Midbrain (tissue), 1 donor: ENCODE data around the gene SLC30A9.

ENCODE experiments used
- DNase-seq: peaks from one replicate; lab custom pipeline; 2025; lab: John Stamatoyannopoulos, UW

Gene SLC30A9

DNA sequence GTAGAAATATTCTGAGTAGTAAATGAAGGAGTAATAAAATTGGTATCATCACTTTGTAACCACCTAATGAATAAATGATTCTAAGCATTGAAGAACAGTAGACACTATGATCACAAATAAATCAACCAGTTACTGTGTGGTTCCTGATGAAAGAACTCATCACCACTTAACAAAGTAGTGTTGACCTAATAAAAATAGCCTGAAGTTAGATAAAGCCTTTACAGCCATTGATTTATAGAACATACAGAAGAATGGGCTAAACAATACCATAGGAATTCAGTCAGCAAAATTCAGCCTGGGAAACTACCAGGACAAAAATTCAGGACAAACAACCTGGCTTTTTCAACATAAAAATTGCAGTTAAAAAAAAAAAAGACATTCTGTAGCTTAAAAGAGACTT is 9.0 kb downstream of the SLC30A9 start:
- DNase-seq: no peak

DNA sequence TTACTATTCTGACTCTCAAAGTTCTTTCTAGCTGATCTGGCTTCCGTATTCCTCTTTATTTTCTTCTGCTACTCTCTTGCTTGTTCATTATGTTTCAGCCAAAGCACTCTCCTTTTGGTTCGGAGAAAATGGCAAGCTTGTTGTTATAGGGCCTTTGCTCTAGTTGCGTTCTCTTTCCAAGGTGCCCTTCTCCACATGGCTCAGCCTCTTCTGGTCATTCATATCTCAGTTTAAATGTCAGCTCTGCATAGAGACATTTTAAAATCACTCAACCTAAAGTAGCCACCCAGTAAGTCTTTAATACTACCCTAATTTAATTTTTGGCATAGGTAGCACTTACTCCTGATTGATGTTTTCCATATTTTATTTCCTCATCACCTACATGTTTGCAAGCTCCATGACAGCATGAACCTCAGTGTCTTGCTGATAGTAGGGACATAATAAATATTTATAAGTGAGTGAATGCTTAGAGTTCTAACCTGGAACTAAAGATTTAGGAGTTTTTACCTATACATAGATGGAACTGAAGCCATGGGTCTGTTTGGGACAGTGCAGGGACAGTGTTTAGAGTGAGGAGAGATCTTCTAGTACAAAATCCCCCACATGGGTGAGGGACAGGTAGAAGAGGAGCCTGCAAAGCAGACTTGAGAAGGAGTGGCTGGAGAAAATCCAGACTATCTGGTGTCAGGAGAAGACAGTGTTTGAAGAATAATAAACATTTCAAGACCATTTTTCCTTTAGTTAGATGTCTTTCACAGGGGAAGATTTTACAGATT is 17.9 kb downstream of the SLC30A9 start:
- no peak for DNase-seq

DNA sequence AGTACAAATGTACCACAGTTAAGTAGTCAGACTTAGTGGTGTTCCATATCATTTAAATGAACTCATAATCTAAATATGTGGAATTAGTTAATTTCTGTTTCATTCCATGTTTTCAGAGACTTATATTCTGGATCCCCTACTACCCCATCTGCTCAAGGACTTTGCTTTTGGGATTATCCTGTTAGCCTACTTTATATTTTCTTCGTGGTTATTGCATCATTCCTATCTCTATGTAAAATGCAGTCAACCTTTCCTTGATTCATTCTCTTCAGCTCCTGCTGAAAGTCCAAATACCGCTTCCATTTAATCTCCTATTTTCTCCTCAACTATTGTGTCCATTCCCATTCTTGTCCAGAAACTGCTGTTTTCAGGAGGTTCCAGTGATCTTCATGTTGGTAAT is 25.1 kb downstream of the SLC30A9 start:
- DNase-seq: no peak

DNA sequence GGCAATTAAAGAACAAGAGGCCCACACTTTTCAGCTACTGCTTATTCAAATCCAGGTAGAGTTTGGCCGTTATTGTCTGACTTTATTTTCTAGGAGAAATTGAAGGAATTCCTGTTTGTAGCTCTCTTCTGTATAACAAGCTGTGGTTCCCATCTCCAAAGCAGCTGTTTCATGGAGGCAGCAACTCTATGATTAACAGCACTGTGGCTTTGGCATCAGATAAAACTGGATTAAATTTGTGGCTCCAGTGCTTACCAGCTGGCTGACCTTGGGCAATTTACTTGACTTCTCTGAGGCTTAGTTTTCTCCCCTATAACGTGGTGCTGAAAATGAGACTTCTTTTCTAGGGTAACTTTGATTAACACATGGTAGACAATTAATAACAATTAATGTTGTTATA is 28.1 kb downstream of the SLC30A9 start:
- DNase-seq: no peak

DNA sequence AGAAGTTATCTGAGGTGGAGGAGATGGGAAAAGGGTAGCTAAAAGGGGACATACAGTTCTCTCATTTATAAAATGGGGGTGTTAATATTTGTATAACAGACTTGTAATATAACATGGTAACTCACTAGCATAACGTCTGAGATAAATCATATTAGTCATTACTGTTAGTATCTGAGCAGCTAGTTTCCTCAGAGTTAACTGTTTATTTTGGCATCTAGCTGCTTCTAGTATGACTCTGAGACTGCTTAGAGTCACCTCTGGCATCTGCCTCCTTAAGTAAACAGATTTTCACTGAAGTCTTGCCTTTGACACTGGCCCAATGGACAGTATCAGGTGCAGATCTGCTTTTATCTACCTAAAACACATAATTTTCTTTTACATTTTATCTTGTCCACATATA is 58.1 kb downstream of the SLC30A9 start:
- no peak for DNase-seq

DNA sequence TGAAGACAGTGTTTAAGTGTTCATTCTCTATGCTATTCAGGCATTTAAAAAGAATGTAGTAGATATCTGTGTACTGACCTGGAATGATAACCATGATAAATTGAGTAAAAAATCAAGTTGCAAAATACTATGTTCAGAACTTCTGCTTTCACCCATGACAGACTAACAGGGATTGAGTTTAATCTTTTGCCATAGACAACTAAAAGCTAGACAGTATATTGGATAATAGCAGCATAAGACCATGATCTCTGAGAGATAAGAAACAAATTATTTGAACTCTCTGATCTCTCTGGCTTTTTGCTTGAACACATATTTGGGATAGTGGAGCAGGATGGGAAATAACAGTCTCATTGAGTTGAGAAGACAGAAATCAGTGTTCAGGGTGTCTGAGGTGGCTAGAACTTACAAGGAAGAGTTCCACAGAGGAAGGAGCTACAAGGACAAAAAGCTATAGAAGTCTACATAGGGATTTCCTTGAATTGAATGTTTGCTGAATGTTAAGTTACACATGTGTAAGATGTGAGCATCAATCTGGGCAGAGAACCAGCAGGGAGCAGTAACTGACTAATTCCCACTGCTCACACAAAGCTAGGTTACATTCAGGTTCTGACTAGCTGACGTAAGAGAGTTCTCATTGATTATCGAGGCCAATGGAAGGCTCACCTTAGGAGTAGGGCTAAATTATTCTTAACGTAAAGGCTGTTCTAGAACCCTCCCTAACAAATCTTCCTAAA is 60.4 kb downstream of the SLC30A9 start:
- DNase-seq: no peak

DNA sequence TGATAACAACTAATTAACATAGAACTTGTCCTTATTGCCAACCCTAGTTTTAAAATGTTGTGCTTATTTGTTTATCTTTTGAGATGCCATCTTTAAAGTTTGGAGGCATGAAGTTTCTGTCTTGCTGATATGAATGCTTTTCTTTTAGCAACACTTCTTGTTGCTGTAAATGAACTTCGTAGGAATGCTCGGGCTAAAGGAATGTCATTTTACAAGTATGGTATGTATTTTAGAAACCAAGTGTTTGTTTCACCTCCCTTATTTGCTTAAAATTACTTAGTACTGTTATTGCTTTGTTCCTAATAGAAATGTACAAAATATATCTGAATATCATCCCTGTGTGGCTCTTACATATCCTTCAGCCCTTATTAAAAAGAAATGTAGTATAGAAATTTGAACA is 76.1 kb downstream of the SLC30A9 start:
- DNase-seq: no peak

DNA sequence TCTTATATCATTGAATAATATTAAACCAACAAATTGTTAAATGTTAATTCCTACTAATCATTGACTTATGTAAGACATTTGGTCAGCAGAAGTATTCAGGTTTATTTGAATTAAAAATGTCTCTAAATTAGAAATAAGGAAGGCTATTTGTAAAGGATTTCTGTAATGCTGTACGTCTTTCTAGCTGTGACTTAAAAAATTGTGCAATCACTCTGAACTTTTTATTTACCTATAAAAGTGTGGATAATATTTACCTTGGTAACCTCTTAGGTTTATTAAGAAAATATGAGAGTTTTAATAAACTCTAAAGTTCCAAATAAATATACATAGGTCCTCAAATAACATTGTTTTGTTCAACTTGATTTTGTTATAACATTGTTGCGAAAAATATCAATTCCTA is 76.9 kb downstream of the SLC30A9 start:
- no peak for DNase-seq

DNA sequence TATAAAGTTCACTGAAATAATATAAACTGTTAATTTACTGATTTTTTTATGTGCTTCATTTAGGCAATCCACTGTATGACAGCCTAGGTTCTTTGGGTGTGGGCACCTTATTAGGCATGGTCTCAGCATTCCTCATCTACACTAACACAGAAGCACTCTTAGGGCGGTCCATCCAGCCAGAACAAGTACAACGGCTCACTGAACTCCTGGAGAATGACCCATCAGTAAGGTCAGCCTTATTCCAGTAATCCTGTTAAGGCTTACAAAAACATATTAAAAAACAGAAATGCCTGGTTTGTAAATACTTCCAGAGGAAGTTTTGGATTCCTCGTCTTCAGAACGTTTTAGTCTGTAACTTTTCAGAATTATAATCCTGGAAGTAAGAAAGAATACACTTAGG is 80.1 kb downstream of the SLC30A9 start:
- DNase-seq: no peak

DNA sequence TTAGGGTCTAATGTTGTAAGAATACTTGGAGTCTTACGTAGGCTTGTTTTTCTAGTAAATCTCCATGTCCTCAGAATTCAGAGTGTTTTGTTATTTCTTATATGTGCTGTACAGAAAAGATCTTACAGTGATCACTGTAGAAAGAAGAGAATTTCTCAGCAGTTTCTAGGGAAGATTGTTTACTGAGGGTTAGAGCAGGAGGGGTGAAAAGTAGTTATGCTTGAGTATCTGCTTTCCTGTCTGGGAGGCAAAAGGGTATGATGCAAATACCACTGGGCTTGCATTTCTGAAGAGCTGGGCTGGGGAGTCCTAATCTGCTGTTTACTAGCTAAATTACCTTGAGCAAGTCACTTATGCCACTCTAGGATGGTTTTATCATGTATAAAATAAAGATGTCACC is 84.0 kb downstream of the SLC30A9 start:
- DNase-seq: no peak

DNA sequence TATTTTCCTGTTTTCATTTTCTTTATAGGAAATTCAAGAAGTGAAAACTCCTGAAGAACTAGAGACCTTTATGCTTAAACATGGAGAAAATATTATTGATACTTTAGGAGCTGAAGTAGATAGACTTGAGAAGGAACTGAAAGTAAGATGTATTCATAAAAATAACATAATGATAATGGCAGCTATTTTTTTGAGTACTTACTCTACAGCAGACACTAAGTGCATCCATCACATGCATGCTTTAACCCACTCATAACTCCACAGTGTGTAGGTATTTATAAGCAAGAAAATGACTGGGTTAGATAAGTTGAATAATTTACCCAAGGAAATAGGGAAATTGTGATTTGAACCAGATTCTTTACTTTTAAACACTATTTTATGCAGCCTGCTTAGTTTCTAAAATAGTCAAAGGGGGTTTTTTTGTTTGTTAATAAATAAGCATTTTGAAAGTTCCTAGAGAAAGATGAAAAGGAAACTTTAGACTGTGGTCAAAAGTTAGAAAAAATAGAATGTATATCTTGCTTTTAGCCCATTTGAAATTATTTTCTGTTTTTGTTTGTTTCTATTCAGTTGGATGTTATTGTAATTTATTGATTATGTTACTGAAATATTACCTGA is 88.0 kb downstream of the SLC30A9 start:
- no peak for DNase-seq

DNA sequence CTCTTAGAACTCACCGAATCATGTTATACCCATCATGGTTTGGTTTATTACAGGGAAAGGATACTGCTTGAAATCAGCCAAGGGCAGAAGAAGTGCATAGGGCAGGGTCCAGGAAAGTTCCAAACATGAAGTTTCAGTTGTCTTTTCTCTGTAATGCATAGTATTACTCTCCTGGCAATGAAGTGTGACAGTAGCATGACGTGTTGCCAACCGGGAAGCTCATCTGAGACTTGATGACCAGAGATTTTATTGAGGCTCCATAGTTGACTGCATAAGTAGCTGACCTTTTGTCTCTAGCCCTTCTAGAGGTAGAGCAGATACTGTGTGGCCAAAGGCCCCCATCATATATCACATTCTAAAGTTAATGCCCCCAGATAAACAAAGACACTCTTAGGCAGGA is 90.0 kb downstream of the SLC30A9 start:
- DNase-seq: no peak

DNA sequence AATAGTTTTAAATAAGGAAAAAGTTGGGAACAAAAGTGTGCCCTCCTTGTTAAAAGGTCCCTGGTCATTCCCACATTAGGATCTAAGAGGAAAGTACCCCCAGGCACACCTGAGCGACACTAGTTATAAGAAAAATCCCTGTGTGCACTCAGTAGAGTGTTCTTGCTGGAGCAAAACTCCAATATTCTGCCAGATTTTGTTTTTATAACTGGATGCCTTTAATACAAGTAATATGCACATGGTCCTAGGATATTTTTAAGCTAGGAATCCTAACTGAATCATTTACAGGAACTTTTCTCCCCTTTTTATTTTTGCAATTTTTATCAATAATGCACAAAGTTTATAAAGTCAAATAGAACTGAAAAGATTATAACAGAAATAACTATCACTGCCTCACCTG is 93.5 kb downstream of the SLC30A9 start:
- no peak for DNase-seq

DNA sequence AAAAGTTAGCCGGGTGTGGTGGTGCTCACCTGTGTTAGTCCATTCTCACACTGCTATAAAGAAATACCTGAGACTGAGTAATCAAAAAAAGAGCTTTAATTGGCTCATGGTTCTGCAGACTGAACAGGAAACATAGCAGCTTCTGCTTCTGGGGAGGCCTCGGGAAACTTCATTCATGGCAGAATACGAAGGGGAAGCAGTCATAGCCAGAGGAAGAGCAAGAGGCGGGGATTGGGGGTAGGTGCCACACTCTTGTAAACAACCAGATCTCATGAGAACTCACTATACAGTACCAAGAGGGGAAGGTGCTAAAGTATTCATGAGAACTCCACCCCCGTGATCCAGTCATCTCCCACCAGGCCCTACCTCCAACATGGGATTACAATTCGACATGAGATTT is 98.1 kb downstream of the SLC30A9 start:
- no peak for DNase-seq

DNA sequence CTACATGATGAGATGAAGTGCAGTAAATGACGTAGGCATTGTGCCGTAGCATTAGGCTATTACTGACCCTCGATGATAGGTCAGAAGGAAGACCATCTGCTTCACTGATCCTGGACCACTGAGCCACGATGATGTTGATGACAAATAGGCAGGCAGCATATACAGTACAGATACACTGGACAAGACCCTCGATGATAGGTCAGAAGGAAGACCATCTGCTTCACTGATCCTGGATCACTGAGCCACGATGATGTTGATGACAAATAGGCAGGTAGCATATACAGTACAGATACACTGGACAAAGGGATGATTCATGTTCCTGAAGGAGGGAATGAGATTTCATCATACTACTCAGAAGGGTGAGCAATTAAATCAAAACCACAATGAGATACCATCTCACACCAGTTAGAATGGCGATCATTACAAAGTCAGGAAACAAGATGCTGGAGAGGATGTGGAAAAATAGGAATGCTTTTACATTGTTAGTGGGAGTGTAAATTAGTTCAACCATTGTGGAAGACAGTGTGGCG is 111.2 kb downstream of the SLC30A9 start:
- no peak for DNase-seq

DNA sequence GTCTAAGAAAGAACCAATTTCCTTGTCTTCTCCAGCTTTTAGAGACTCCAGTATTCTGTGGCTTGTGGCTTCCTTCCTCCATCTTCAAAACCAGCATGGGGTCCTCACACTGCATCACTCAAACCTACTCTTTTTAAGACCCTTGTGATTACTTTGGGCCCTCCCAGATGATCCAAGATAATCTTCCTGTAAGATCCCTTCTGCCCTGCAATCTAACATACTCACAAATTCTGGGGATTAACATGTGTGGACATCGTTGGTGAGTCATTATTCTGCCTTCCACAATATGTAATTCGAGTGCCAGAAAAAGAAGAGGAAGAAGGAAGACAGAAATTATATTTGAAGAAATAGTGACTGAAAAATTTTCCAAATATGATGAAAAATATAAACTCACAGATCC is 114.2 kb downstream of the SLC30A9 start:
- no peak for DNase-seq

DNA sequence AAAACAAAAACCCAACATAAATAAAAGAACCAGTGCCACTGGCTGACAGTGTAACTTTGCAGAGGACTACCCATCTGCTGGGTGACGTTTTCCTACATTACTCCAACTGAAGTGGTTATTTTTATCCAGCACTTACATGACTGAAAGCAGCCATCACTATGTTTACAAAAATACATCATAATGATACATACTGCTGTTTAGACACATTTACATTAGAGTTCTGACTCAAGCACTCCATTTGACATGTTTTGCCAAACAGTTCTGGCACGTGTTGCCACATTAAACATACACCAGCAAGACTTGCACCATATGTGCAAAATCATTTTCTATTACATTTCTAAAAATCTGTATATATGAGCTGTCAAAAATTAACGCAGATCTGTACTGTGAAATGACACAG is 122.5 kb downstream of the SLC30A9 start:
- DNase-seq: no peak

DNA sequence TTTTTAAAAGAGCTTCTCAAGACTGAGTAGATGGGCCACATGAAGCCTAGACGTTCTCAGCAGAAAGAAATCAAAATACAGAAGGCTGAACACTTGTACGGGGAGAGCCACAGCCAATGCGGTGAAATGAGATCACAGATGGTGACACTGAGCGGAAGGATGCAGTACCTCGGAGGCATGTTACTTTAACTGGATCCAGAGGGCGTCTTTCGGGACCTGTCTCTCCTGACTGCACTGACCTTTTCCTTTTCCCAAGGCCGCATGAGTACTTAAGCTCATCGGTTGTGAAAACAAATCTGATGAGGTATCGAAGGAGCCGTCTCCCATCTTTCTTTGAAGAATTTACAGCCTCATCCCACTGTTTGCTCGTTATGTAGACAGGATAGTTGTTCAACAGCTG is 129.6 kb downstream of the SLC30A9 start:
- no peak for DNase-seq

DNA sequence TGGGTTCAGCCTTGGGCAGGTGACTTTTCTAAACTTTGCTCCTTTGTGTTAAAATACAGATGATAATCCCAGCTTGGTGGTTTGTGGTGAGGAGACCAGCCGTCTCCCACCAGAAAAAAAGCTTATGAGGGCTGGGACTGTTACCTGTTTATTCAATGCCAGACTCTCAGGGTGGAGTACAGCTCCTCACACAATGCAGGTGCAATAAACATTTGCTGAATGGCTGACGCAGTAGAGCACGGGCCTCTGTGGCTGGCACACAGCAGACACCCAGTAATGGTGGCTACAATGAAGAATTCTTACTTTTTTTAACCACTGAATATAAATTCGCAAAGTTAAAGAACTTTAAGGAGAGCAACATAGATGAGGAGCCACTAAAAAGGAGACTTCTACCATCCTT is 131.9 kb downstream of the SLC30A9 start:
- no peak for DNase-seq

DNA sequence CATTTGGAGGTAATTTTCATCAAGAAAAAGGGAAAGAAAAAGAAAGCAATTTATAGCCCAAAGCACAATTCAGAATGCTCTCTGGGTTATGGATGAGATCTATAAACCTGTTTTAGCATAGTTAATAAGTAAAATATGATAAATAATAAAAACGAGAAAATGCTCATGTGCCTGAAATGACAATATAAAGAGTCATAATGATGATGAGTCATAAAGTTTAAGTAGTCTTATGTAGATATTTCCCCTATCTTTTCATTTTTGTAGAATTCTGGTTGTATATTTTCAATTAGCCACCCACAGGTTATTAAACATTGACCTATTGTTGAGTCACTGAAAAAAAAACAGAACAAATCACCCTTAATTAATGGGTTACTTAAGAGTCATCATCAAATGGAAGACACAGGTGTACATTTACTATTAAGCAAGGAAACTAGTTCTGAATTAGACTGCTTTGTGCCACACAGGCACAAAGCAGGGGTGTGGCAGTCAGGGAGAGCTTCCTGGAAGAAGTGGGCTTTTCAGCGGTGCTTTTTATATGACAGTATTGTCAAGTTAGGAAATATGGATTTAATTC is 132.8 kb downstream of the SLC30A9 start:
- no peak for DNase-seq

DNA sequence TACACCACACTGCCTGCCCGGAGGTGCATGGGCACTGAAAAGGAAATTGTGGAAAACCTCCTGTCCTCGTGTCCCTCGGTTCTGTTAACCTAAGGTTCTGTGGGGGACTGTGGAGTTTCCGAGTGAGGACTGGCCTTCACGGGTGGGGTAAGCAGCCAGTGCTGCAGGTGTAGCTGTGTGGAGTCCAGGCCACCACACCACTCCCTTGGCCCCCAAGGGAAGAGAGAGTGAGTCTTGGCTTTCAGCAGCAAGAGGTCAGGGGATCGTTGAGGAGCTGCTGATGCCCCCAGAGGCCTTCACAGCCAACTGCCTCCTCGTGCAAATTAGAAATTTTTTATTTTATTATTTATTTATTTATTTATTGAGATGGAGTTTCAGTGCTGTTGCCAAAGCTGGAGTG is 141.8 kb downstream of the SLC30A9 start:
- DNase-seq: no peak

DNA sequence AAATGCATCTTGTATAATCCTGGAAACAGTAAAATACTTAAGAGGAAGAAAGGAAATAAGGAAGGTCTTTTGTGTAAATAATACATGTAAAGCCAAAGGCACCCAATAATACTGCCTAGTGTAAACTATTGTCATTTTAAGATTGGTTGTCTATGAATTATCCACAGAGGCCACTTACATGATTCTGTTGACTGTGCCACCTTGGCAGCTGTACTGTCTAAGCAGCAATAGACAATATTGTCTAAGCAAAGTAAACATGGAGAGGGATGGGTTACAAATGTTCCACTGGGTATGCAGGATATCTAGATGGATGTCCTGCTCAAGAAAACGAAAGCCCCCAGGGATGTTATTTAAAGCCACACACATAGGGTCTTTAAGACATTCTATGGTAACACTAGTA is 142.7 kb downstream of the SLC30A9 start:
- DNase-seq: no peak

DNA sequence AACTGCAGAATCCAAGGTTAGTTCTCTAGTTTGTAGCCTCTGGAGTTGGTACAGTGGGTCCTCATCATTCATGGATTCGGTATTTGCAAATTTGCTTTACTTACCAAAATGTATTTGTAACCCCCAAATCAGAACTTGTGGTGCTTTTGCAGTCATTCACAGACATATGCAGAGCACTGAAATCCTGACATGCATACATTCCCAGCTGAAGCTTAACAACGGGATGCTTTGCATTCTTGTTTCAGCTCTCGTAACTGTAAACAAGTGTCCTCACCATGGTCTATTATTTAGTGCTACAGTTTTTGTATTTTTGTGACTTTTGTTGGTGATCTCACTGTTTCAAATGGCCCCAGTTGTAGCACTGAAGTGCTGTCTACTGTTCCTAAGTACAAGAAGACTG is 146.0 kb downstream of the SLC30A9 start:
- no peak for DNase-seq
